Middle frontal gyrus (tissue), 1 donor: ENCODE measurements around the gene SHISAL1.
"Not testable (repeated sequence)": the region's sequence is repeated elsewhere in the genome, so short reads cannot be mapped to it uniquely, and the experiment has no call there.

Source experiments
- DNase-seq: peaks from one replicate; pipeline ENCODE4 v3.0.0-alpha.2; 2015; ENCODE audit warnings: low spot score; ENCODE audit errors: extremely low spot score

SHISAL1 gene

DNA sequence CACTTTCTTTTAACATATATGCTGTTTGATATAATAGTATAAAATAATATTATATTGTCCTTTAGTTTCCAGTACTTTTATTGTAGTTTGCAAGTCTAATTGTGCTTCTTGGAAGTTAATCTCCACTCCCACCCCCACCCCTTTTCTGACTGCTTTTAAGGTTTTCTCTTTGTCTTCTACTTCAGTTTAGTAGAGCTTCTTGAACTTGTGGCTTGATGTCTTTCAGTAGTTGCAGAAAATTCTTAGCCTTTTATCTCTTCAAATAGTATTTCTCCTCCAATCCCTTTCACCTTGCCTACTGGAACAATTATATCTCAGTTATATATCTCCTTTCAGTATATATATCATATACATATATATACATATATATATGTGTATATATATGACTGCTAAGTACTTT lies 75.5 kb downstream of the SHISAL1 start:
- DNase-seq, result no peak

GRCh38 chr22:44234372-44234771 lies 78.4 kb downstream of the SHISAL1 start:
- not testable (repeated sequence) for DNase-seq

GRCh38 chr22:44231233-44231632 lies 81.5 kb downstream of the SHISAL1 start:
- DNase-seq, result no peak

- DNase-seq, result no peak
These were observed 82.9 kb downstream of the SHISAL1 start for GRCh38 chr22:44229809-44230208.

DNA sequence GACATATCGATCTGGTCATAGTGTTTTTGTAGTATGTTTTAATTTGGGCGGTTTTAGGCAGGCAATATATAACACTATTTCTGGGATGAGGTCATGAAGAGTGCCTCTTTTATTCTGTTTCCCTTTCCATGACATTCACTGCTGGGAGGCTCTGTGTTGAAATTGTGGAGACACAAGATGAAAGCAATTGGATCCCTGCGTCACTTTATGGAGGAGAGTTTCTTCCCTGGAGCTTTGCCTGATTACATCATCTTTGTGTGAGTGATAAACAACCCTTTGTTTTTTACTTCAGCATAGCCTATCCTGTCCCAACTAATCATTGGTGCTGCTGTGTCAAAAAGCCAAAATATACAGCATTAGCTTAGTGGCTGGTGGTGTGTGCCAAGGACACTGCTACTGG lies 83.4 kb downstream of the SHISAL1 start:
- DNase-seq, result no peak

- DNase-seq, result no peak
These were observed 86.9 kb downstream of the SHISAL1 start for GRCh38 chr22:44225812-44226211.

- DNase-seq, result no peak
These were observed 87.6 kb downstream of the SHISAL1 start for GRCh38 chr22:44225091-44225689.

DNA sequence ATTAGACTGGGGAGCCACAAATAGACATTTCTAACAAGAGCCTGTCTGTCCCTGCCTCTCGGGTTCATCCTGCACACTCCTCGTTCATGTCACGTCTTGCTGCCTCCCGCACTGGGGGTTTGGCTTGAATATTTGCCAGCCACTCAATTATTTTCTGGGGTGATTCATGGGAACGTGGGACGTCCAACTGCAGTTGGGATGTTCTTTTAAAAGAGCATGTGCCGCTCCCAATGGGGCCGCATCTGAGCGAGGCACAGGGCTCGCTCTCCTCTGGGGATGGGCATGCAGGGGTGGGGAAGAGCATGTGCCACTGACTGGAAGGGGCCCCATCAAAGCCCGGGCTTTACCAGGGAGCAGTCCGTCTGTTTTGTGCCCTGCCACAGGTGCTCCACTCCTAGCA lies 88.6 kb downstream of the SHISAL1 start:
- DNase-seq, result no peak

- DNase-seq, result no peak
These were observed 90.9 kb downstream of the SHISAL1 start for GRCh38 chr22:44221710-44222475.

DNA sequence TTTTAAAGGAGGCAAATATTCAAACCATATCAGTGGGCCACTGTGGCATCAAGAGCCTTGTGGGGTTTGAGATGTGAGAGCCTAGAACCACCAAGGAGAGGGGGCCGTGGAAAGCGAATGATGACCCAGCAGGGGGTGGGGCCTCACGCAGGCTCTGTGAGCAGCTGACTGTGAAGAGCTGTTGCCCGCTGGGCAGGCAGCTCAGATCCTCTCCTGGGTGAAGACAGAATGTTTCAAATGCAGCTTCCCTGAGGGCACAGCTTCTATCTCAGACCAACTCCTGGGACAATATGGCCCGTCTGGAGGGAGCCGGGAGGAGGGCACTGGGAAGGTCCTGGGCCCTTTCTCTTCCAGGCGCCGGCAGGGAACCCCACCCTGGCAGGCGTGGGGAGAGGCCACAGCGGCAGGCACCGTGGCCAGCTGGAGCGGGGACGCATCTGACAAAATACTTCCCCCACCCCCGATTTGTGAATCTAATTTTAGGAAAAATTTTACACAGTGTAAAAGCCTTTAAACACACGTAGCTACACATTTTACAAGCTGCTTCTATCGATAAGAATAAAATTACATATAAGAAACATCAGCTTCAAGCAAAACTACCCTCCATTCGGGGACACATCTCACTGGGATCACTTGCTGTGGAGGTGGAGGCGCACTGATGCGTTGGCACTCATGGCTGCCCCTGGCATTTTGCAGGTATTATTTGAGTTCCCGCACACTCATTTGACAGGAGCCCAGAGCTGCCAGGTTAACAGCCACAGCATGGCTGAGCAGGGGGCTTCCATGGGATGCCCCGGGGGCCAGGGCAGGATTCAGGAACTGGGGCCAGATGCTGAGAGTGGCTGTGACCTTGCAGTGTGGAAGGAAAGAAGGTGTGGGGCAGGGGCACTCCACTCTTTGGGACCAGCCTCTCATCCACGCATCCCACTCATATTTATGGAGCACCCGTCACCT lies 91.7 kb downstream of the SHISAL1 start:
- DNase-seq, result no peak

- no peak for DNase-seq
These were observed 93.5 kb downstream of the SHISAL1 start for GRCh38 chr22:44219101-44219870.

GRCh38 chr22:44218071-44218470 lies 94.7 kb downstream of the SHISAL1 start:
- DNase-seq, result no peak

GRCh38 chr22:44217346-44217745 lies 95.4 kb downstream of the SHISAL1 start:
- DNase-seq, result no peak

GRCh38 chr22:44215287-44215686 lies 97.5 kb downstream of the SHISAL1 start:
- no peak for DNase-seq

GRCh38 chr22:44214764-44215163 lies 98.0 kb downstream of the SHISAL1 start:
- DNase-seq, result no peak

DNA sequence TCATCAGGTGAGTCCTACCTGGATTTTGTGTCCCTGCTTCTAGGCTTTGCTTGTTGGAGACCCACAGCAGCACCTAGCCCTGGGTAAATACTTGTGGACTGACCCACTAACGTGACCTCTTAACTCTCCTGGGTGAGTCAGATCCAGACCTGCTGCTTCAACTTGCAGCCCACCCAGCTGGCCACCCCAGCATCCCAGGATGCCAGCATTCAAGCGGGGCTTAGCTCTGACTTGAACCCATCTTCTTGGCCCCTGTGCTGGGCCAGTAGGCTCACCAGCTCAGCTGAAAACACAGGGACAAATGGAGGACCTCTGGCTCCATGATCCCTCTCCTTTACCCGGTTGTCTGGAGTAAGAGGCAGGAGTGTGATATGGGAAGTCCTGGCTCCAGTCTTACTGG lies 98.6 kb downstream of the SHISAL1 start:
- no peak for DNase-seq

GRCh38 chr22:44213489-44214043 lies 99.2 kb downstream of the SHISAL1 start:
- DNase-seq, result no peak

GRCh38 chr22:44212936-44213335 lies 99.8 kb downstream of the SHISAL1 start:
- no peak for DNase-seq

DNA sequence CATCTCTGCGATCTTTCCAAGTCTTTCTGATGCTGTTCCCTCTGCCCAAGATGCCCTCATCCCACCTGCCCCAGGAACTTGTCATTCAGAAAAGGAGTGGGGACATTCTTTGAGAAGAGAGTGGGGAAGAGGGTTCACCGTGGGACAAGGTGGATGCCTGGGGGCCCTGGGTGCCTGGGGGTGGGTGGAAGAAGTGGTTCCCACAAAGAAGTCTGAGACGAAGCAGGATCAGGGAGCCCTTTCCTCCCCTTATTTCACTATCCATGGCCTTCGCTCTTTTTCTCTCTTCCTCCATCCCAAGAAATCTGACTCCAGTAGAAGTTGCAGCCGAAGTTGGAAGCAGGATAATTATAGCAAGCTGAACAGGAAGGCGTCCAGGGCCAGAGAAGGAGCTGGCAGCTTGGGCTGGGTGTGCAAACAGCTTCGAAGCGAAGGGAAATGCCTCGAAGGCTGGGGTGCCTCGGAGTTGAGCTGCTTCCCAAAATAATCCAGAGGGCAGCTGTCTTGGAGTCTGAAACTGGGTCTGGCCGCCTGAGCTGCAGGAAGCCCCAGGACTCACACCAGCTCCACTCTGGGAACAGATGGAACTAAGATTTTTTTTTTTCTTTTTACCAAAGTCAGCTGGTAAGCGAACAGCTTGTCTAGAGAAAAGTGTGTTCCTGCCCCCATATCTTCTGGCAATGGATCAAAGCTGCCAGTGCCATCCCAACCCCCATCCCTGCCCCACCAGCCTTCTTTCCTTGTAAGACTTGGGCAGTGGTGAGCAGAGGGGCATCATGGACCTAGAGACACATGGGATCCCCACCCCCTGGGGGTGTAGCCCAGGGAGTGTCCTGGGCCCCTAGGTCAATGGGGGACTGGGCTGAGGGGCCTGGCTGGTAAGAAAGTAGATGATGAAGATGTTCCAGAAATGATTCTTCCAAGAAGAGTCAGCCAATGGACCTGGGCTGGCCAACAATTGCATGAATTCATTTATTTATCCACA lies 100.5 kb downstream of the SHISAL1 start:
- DNase-seq, result peak; percentile 25
